ENCODE results near the gene OR2V1. TPM values are rescaled to one million over a fixed set of nuclear protein-coding genes. Genes with fewer than 3 reads are reported as not detected.

Gene OR2V1
- total RNA-seq, 3 donors from 2014 or later, result not detected

- no peak for TF ChIP-seq CTCF (IDR thresholded peaks at IDR 0.05)
- DNase-seq (peak in 1 of 3 donors; percentile 11), ATAC-seq (no peak)
- no peak overlapping the region for H3K4me3 ChIP-seq
- intact Hi-C loops (cut with DNase I, micrococcal nuclease), result no loop called here
- no peaks in the 10 kb centered on the region for H3K9me3 ChIP-seq
- no peaks in the 10 kb centered on the region for H3K36me3 ChIP-seq (ENCODE audit: low read depth)
- H3K4me1 ChIP-seq (ENCODE audit: low read depth), result no peaks in the 10 kb centered on the region
Measured at GRCh38 chr5:181087309-181087708, 43.7 kb downstream of the OR2V1 start.

GRCh38 chr5:181086884-181087205, 44.1 kb downstream of the OR2V1 start:
- H3K4me1 ChIP-seq (ENCODE audit: low read depth), result no peaks in the 10 kb centered on the region
- no peak overlapping the region for H3K4me3 ChIP-seq
- no peaks in the 10 kb centered on the region for H3K9me3 ChIP-seq
- H3K36me3 ChIP-seq (ENCODE audit: low read depth), result no peaks in the 10 kb centered on the region
- no peak for TF ChIP-seq CTCF (IDR thresholded peaks at IDR 0.05)
- DNase-seq (no peak), ATAC-seq (no peak)
- intact Hi-C loops (cut with DNase I, micrococcal nuclease), result no loop called here

- ATAC-seq (no peak), DNase-seq (no peak)
- H3K4me1 ChIP-seq (ENCODE audit: low read depth), result no peaks in the 10 kb centered on the region
- no peaks in the 10 kb centered on the region for H3K9me3 ChIP-seq
- H3K36me3 ChIP-seq (ENCODE audit: low read depth), result no peaks in the 10 kb centered on the region
- TF ChIP-seq CTCF (IDR thresholded peaks at IDR 0.05), result no peak
- H3K4me3 ChIP-seq, result no peak overlapping the region
- intact Hi-C loops (cut with DNase I, micrococcal nuclease), result no loop called here
Measured at GRCh38 chr5:181086026-181086883, 44.7 kb downstream of the OR2V1 start.

GRCh38 chr5:181084621-181085195, 46.3 kb downstream of the OR2V1 start:
- ATAC-seq (no peak), DNase-seq (no peak)
- intact Hi-C loops (cut with DNase I, micrococcal nuclease), result no loop called here
- no peaks in the 10 kb centered on the region for H3K4me1 ChIP-seq (ENCODE audit: low read depth)
- TF ChIP-seq CTCF (IDR thresholded peaks at IDR 0.05), result no peak
- no peak overlapping the region for H3K4me3 ChIP-seq
- no peaks in the 10 kb centered on the region for H3K36me3 ChIP-seq (ENCODE audit: low read depth)
- H3K9me3 ChIP-seq, result no peaks in the 10 kb centered on the region

- no peak overlapping the region for H3K4me3 ChIP-seq
- DNase-seq (no peak), ATAC-seq (no peak)
- intact Hi-C loops (cut with DNase I, micrococcal nuclease), result no loop called here
- no peaks in the 10 kb centered on the region for H3K9me3 ChIP-seq
- no peaks in the 10 kb centered on the region for H3K36me3 ChIP-seq (ENCODE audit: low read depth)
- no peaks in the 10 kb centered on the region for H3K4me1 ChIP-seq (ENCODE audit: low read depth)
- TF ChIP-seq CTCF (IDR thresholded peaks at IDR 0.05), result no peak
Measured at GRCh38 chr5:181081989-181082388, 49.0 kb downstream of the OR2V1 start.

Measured in mucosa of descending colon (tissue), 3 donors.